ENCODE measurements around the gene TACO1.

Gene TACO1

GRCh38 chr17:63579633-63580032 is 21.1 kb upstream of the TACO1 start:
- no peak for TF ChIP-seq CEBPB (IDR thresholded peaks at IDR 0.05)
- TF ChIP-seq TEAD4 (IDR thresholded peaks at IDR 0.05), result no peak

GRCh38 chr17:63587770-63588169 is 12.9 kb upstream of the TACO1 start:
- TF ChIP-seq MAX (IDR thresholded peaks at IDR 0.05) (no peak), CREB1 (IDR thresholded peaks at IDR 0.05; ENCODE audit: low read depth) (no peak), TAF1 (IDR thresholded peaks at IDR 0.05; ENCODE audit: low read depth) (no peak), REST (IDR thresholded peaks at IDR 0.05; ENCODE audit: low read depth) (no peak), TCF12 (IDR thresholded peaks at IDR 0.05; ENCODE audit: low read depth) (no peak), RAD21 (IDR thresholded peaks at IDR 0.05; ENCODE audit: low read depth) (no peak), EGR1 (IDR thresholded peaks at IDR 0.05) (no peak), FOXM1 (IDR thresholded peaks at IDR 0.05; ENCODE audit: borderline replicate concordance, low read depth) (no peak), CEBPB (IDR thresholded peaks at IDR 0.05) (no peak), TEAD4 (IDR thresholded peaks at IDR 0.05) (no peak), EP300 (IDR thresholded peaks at IDR 0.05; ENCODE audit: borderline replicate concordance) (no peak), ZBTB7A (IDR thresholded peaks at IDR 0.05; ENCODE audit: low read depth) (no peak), USF1 (IDR thresholded peaks at IDR 0.05) (no peak)

GRCh38 chr17:63588797-63589196 is 11.9 kb upstream of the TACO1 start:
- TF ChIP-seq USF1 (IDR thresholded peaks at IDR 0.05), result no peak
- no peak for TF ChIP-seq ZBTB7A (IDR thresholded peaks at IDR 0.05; ENCODE audit: low read depth)
- no peak for TF ChIP-seq EP300 (IDR thresholded peaks at IDR 0.05; ENCODE audit: borderline replicate concordance)
- TF ChIP-seq TAF1 (IDR thresholded peaks at IDR 0.05; ENCODE audit: low read depth), result no peak
- TF ChIP-seq MAX (IDR thresholded peaks at IDR 0.05), result no peak
- no peak for TF ChIP-seq FOXM1 (IDR thresholded peaks at IDR 0.05; ENCODE audit: borderline replicate concordance, low read depth)
- no peak for TF ChIP-seq CEBPB (IDR thresholded peaks at IDR 0.05)

GRCh38 chr17:63589646-63590045 is 11.0 kb upstream of the TACO1 start:
- no peak for TF ChIP-seq EP300 (IDR thresholded peaks at IDR 0.05; ENCODE audit: borderline replicate concordance)
- no peak for TF ChIP-seq TCF12 (IDR thresholded peaks at IDR 0.05; ENCODE audit: low read depth)
- TF ChIP-seq USF1 (IDR thresholded peaks at IDR 0.05), result no peak
- no peak for TF ChIP-seq NFIC (IDR thresholded peaks at IDR 0.05)
- TF ChIP-seq CEBPB (IDR thresholded peaks at IDR 0.05), result no peak
- no peak for TF ChIP-seq MAX (IDR thresholded peaks at IDR 0.05)
- TF ChIP-seq TAF1 (IDR thresholded peaks at IDR 0.05; ENCODE audit: low read depth), result no peak
- TF ChIP-seq ZBTB7A (IDR thresholded peaks at IDR 0.05; ENCODE audit: low read depth), result no peak
- TF ChIP-seq EGR1 (IDR thresholded peaks at IDR 0.05), result no peak
- TF ChIP-seq REST (IDR thresholded peaks at IDR 0.05; ENCODE audit: low read depth), result no peak
- no peak for TF ChIP-seq CREB1 (IDR thresholded peaks at IDR 0.05; ENCODE audit: low read depth)
- no peak for TF ChIP-seq YY1 (IDR thresholded peaks at IDR 0.05; ENCODE audit: low read depth)
- no peak for TF ChIP-seq FOXM1 (IDR thresholded peaks at IDR 0.05; ENCODE audit: borderline replicate concordance, low read depth)
- TF ChIP-seq RAD21 (IDR thresholded peaks at IDR 0.05; ENCODE audit: low read depth), result no peak
- no peak for TF ChIP-seq TEAD4 (IDR thresholded peaks at IDR 0.05)

GRCh38 chr17:63592797-63593196 is 7.9 kb upstream of the TACO1 start:
- TF ChIP-seq NFIC (IDR thresholded peaks at IDR 0.05) (no peak), FOXM1 (IDR thresholded peaks at IDR 0.05; ENCODE audit: borderline replicate concordance, low read depth) (no peak), TAF1 (IDR thresholded peaks at IDR 0.05; ENCODE audit: low read depth) (no peak), ZBTB7A (IDR thresholded peaks at IDR 0.05; ENCODE audit: low read depth) (no peak), USF1 (IDR thresholded peaks at IDR 0.05) (no peak), RAD21 (IDR thresholded peaks at IDR 0.05; ENCODE audit: low read depth) (no peak), TCF12 (IDR thresholded peaks at IDR 0.05; ENCODE audit: low read depth) (no peak), REST (IDR thresholded peaks at IDR 0.05; ENCODE audit: low read depth) (no peak)

All from Ishikawa (cell line).